Measurements from ENCODE around the gene SHB. TPM values are rescaled to one million over a fixed set of nuclear protein-coding genes. Genes with fewer than 3 reads are reported as not detected.

SHB gene
- total and polyA plus RNA-seq, 2 donors (not counting 1 experiment from before 2014, with no cell fraction given): 9.9 to 13.9 TPM

GRCh38 chr9:37916471-37917312 is 152.3 kb downstream of the SHB start:
- DNase-seq (ENCODE audit: low read depth in 2 of 2): peak in 1 of 2 donors; percentile 67
- Histone ChIP-seq H4K20me1 (ENCODE audit: control insufficient read depth, extremely low read depth, insufficient read depth, low read length) (no peaks in the 10 kb centered on the region), H3K79me2 (ENCODE audit: control insufficient read depth, insufficient read depth, low read length) (no peaks in the 10 kb centered on the region), H3K4me2 (ENCODE audit: extremely low read depth, insufficient read depth, low read length) (no peak overlapping the region), H3K4me1 (ENCODE audit: control insufficient read depth, extremely low read depth, insufficient read depth, low read length) (peaks cover 4% of the 10 kb centered on the region), H3K4me3 (replicated peaks in 1 of 4; ENCODE audit: control extremely low read depth in 1 of 4, insufficient read depth in 1 of 4, low read depth in 3 of 4, low read length in 4 of 4) (no peak overlapping the region), H3K27ac (ENCODE audit: insufficient read depth, low read length) (no peak overlapping the region), H3K9me3 (ENCODE audit: control insufficient read depth, insufficient read depth, low read depth, low read length) (no peaks in the 10 kb centered on the region), H3K9ac (ENCODE audit: insufficient read depth, low read length) (no peak overlapping the region), H3K27me3 (ENCODE audit: control insufficient read depth, insufficient read depth, low read length) (no peaks in the 10 kb centered on the region), H2AFZ (ENCODE audit: low read length) (no peak overlapping the region), H3K36me3 (ENCODE audit: control insufficient read depth, insufficient read depth, low read length) (peaks cover 23% of the 10 kb centered on the region)
- TF ChIP-seq CTCF (conservative IDR thresholded peaks at IDR 0.05 in 1 of 2, IDR thresholded peaks at IDR 0.05 in 1 of 2; ENCODE audit: low read depth in 1 of 2, low read length in 2 of 2) (peak in 1 of 2 donors; percentile 11), EZH2 (IDR thresholded peaks at IDR 0.05; ENCODE audit: low read length, missing control alignments) (no peak)

DNA sequence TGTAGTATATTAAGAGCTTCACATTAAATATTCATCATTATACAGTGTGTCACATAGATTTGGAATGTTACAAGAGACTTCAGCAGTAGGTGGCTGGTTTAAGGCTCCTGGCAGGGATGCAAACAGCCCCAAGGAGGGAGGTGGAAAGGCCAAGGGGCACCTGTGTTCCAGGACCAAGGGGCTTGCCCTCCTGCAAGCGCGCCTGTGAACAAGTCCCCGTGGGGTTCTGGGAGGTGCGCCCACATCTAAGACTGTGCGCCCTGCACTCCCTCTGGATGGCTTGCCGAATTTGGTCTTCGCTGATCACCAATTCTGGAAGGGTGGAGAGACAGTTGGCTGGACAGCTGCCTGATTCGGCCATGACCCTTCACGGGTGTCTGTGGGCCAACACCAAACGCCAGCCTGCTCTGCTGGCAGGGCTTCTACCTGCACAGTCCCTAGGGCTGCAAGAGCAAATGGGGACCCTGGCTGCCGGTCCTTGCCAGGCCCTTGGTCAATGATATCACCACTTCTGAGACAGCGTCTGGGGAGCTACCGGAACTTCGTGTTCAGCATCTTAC is 153.0 kb downstream of the SHB start:
- Histone ChIP-seq H2AFZ (ENCODE audit: low read length) (no peak overlapping the region), H3K4me2 (ENCODE audit: extremely low read depth, insufficient read depth, low read length) (no peak overlapping the region), H3K9me3 (ENCODE audit: control insufficient read depth, insufficient read depth, low read depth, low read length) (no peaks in the 10 kb centered on the region), H3K4me3 (replicated peaks in 1 of 4; ENCODE audit: control extremely low read depth in 1 of 4, insufficient read depth in 1 of 4, low read depth in 3 of 4, low read length in 4 of 4) (no peak overlapping the region), H3K4me1 (ENCODE audit: control insufficient read depth, extremely low read depth, insufficient read depth, low read length) (peaks cover 4% of the 10 kb centered on the region), H3K79me2 (ENCODE audit: control insufficient read depth, insufficient read depth, low read length) (no peaks in the 10 kb centered on the region), H4K20me1 (ENCODE audit: control insufficient read depth, extremely low read depth, insufficient read depth, low read length) (no peaks in the 10 kb centered on the region), H3K36me3 (ENCODE audit: control insufficient read depth, insufficient read depth, low read length) (peaks cover 23% of the 10 kb centered on the region), H3K27ac (ENCODE audit: insufficient read depth, low read length) (no peak overlapping the region), H3K27me3 (ENCODE audit: control insufficient read depth, insufficient read depth, low read length) (no peaks in the 10 kb centered on the region), H3K9ac (ENCODE audit: insufficient read depth, low read length) (no peak overlapping the region)
- TF ChIP-seq CTCF (conservative IDR thresholded peaks at IDR 0.05 in 1 of 2, IDR thresholded peaks at IDR 0.05 in 1 of 2; ENCODE audit: low read depth in 1 of 2, low read length in 2 of 2): no peak
- no peak for TF ChIP-seq EZH2 (IDR thresholded peaks at IDR 0.05; ENCODE audit: low read length, missing control alignments)
- no peak for DNase-seq (ENCODE audit: low read depth in 2 of 2)

- TF ChIP-seq CTCF (conservative IDR thresholded peaks at IDR 0.05 in 1 of 2, IDR thresholded peaks at IDR 0.05 in 1 of 2; ENCODE audit: low read depth in 1 of 2, low read length in 2 of 2): no peak
- no peak for TF ChIP-seq EZH2 (IDR thresholded peaks at IDR 0.05; ENCODE audit: low read length, missing control alignments)
- Histone ChIP-seq H4K20me1 (ENCODE audit: control insufficient read depth, extremely low read depth, insufficient read depth, low read length) (no peaks in the 10 kb centered on the region), H3K27ac (ENCODE audit: insufficient read depth, low read length) (no peak overlapping the region), H3K9me3 (ENCODE audit: control insufficient read depth, insufficient read depth, low read depth, low read length) (no peaks in the 10 kb centered on the region), H2AFZ (ENCODE audit: low read length) (no peak overlapping the region), H3K9ac (ENCODE audit: insufficient read depth, low read length) (no peak overlapping the region), H3K4me1 (ENCODE audit: control insufficient read depth, extremely low read depth, insufficient read depth, low read length) (peaks cover 4% of the 10 kb centered on the region), H3K79me2 (ENCODE audit: control insufficient read depth, insufficient read depth, low read length) (no peaks in the 10 kb centered on the region), H3K27me3 (ENCODE audit: control insufficient read depth, insufficient read depth, low read length) (no peaks in the 10 kb centered on the region), H3K4me3 (replicated peaks in 1 of 4; ENCODE audit: control extremely low read depth in 1 of 4, insufficient read depth in 1 of 4, low read depth in 3 of 4, low read length in 4 of 4) (no peak overlapping the region), H3K36me3 (ENCODE audit: control insufficient read depth, insufficient read depth, low read length) (peaks cover 19% of the 10 kb centered on the region), H3K4me2 (ENCODE audit: extremely low read depth, insufficient read depth, low read length) (no peak overlapping the region)
- DNase-seq (ENCODE audit: low read depth in 2 of 2): no peak
These were observed 154.2 kb downstream of the SHB start for GRCh38 chr9:37914701-37915358.
